HepG2 (cell line): Measurements from ENCODE around the gene RAPH1. TPM values are rescaled to one million over a fixed set of nuclear protein-coding genes. Genes with fewer than 3 reads are reported as not detected.

ENCODE experiments used
- ATAC-seq: fragments of 200-7000 bp; cut with Tn5 transposase; 3 replicates; pipeline ENCODE4 v1.9.1; 2020; ENCODE audit warnings: mild to moderate bottlenecking, moderate library complexity
- BruUV-seq: library from RNA; stranded (reverse); fragments of 400-500 nt; replicated peaks from 2 replicates; lab custom pipeline; 2021; lab: Mats Ljungman, UMichigan
- CTCF ChIA-PET: fragments of 300-600 bp; formaldehyde crosslinking; extraction: SDS; loops from one replicate; lab custom pipeline; 2021; ENCODE audit warnings: low total read pairs, inconsistent platforms, low intra/inter-chr PET ratio; lab: Yijun Ruan, JAX
- POLR2A ChIA-PET: fragments of 350-600 bp; sonication (Branson Sonifier 250); formaldehyde crosslinking; loops from one replicate; lab custom pipeline; 2020; ENCODE audit warnings: antibody characterized with exemption, inconsistent platforms; lab: Yijun Ruan, JAX
- DNase-seq: peaks from one replicate; pipeline ENCODE4 v3.0.0-alpha.2; 2015; ENCODE audit warnings: low spot score
- FAIRE-seq: peaks from 3 replicates; lab custom pipeline; 2011; peaks lifted over from hg19 to GRCh38; lab: Jason Lieb, UNC
- H2AFZ ChIP-seq: one replicate; pipeline ENCODE4 v1.6.1; 2011; ENCODE audit warnings: low read length, inconsistent platforms
- H3K27ac ChIP-seq: fragments of 300-600 bp; 3 replicates; pipeline ENCODE4 v1.8.0; 2011; ENCODE audit warnings: mixed run types, mild to moderate bottlenecking, mixed read lengths, low read length, inconsistent platforms; ENCODE audit not compliant: insufficient read depth; ENCODE audit errors: extremely low read length
- H3K27me3 ChIP-seq, 2 experiments: fragments of 200-600 bp in 1 of 2; 2 replicates in 1 of 2; 3 replicates in 1 of 2; pipeline versions ENCODE4 v1.6.0 to v1.8.0; 2011; ENCODE audit warnings: low read length in 2 of 2, mild to moderate bottlenecking in 2 of 2, moderate library complexity in 2 of 2, inconsistent platforms in 1 of 2; ENCODE audit not compliant: insufficient read depth in 2 of 2, control insufficient read depth in 1 of 2
- H3K36me3 ChIP-seq, 2 experiments: fragments of 200-600 bp in 1 of 2; replicated peaks in 1 of 2; 2 replicates in 1 of 2; 3 replicates in 1 of 2; pipeline versions ENCODE4 v1.5.1 to v1.8.0; 2011; ENCODE audit warnings: low read length in 2 of 2, inconsistent platforms in 1 of 2; ENCODE audit not compliant: insufficient read depth in 2 of 2, control insufficient read depth in 1 of 2
- H3K4me1 ChIP-seq: 2 replicates; pipeline ENCODE4 v1.5.1; 2012; ENCODE audit warnings: low read length, inconsistent platforms; ENCODE audit not compliant: insufficient read depth
- H3K4me2 ChIP-seq: 2 replicates; pipeline ENCODE4 v1.6.0; 2011; ENCODE audit warnings: low read depth, low read length, inconsistent platforms
- H3K4me3 ChIP-seq, 3 experiments: fragments of 200-600 bp in 1 of 3; sonication (generic), shearing (Covaris generic) in 1 of 3; replicated peaks in 1 of 3; 2 replicates each; pipeline ENCODE4 v1.5.1; 2011 to 2016; ENCODE audit warnings: low read length in 3 of 3, inconsistent platforms in 2 of 3, low read depth in 2 of 3, mild to moderate bottlenecking in 2 of 3, control low read depth in 1 of 3, mixed read lengths in 1 of 3; ENCODE audit not compliant: insufficient read depth in 1 of 3
- H3K79me2 ChIP-seq: one replicate; pipeline ENCODE4 v1.6.1; 2011; ENCODE audit warnings: low read length, inconsistent platforms; ENCODE audit not compliant: insufficient read depth
- H3K9ac ChIP-seq: 2 replicates; pipeline ENCODE4 v1.6.0; 2011; ENCODE audit warnings: mild to moderate bottlenecking, low read depth, low read length, inconsistent platforms; ENCODE audit not compliant: insufficient read depth
- H3K9me3 ChIP-seq: 2 replicates; pipeline ENCODE4 v1.5.1; 2012; ENCODE audit warnings: mild to moderate bottlenecking, low read length
- H4K20me1 ChIP-seq: 2 replicates; pipeline ENCODE4 v1.6.0; 2011; ENCODE audit warnings: inconsistent platforms, mild to moderate bottlenecking, low read length, moderate library complexity; ENCODE audit not compliant: insufficient read depth
- MAFF ChIP-seq: IDR thresholded peaks from 2 replicates; pipeline ENCODE4 v1.6.1; 2011; ENCODE audit warnings: low read depth, low read length, improper control_type of control experiment
- MAFK ChIP-seq, 2 experiments: IDR thresholded peaks in 1 of 2; conservative IDR thresholded peaks in 1 of 2; 2 replicates each; pipeline ENCODE4 v1.6.1; 2011; ENCODE audit warnings: improper control_type of control experiment in 2 of 2, low read length in 2 of 2
- PRPF4 ChIP-seq: fragments of 200-400 bp; formaldehyde crosslinking; IDR thresholded peaks from 2 replicates; pipeline ENCODE4 v1.6.1; 2016; ENCODE audit warnings: low read length, low read depth; ENCODE audit not compliant: poor library complexity, severe bottlenecking
- RAD21 ChIP-seq: fragments of 450-650 bp; formaldehyde crosslinking; IDR thresholded peaks from 2 replicates; pipeline ENCODE4 v1.5.0; 2020; ENCODE audit warnings: mild to moderate bottlenecking
- ZNF414 ChIP-seq: sonication (generic); formaldehyde crosslinking; IDR thresholded peaks from 2 replicates; pipeline ENCODE4 v1.5.0; 2020; ENCODE audit warnings: missing genetic modification reagents
- WGBS: methylation state at CpG from one replicate; pipeline ENCODE4 v1.1.6; 2017; ENCODE audit warnings: low lambda C conversion rate; 5-methylcytosine and 5-hydroxymethylcytosine counted together
- in situ Hi-C: cut with HindIII; loops from 2 replicates; pipeline ENCODE4 v1.10.0; 2017; ENCODE audit warnings: low pct_unique_long_range_greater_than_20kb; ENCODE audit not compliant: extremely low pct_ligation_motif_present
- intact Hi-C: fragments of 100-400 bp; cut with micrococcal nuclease; formaldehyde crosslinking; loops from one replicate; pipeline ENCODE4 v1.10.0; 2022; ENCODE audit not compliant: unreplicated experiment
- polyA plus RNA-seq, 8 experiments: library from polyadenylated mRNA; depleted of rRNA in 3 of 8; stranded (reverse) in 7 of 8; unstranded in 1 of 8; fragments of >200 nt; fragmentation: Illumina TruSeq in 4 of 8; extraction: Trizol in 4 of 8; gene quantifications; 2 replicates each; pipeline versions ENCODE4 v1.2.1 to v1.2.3, GENCODE V29; 2011 to 2016; ENCODE audit warnings: low read depth in 4 of 8, missing spikeins in 1 of 8, mixed read lengths in 1 of 8; ENCODE audit not compliant: insufficient read depth in 1 of 8
- total RNA-seq, 5 experiments: library from RNA; depleted of rRNA; stranded (reverse); fragments of >200 nt; fragmentation: Illumina TruSeq; extraction: Trizol; gene quantifications; 2 replicates each; pipeline ENCODE4 v1.2.3, GENCODE V29; 2016; ENCODE audit warnings: low read depth in 1 of 5

The RAPH1 gene
- total and polyA plus RNA-seq, 2 of the 13 experiments (the other 11 are each of a cell fraction or from before 2014, with no cell fraction given) = 5.3 to 6.7 TPM

- ChIA-PET CTCF (no interaction called here), POLR2A (no interaction called here)
- Histone ChIP-seq H4K20me1 (no peaks in the 10 kb centered on the region), H3K79me2 (peaks cover 20% of the 10 kb centered on the region), H3K9me3 (no peaks in the 10 kb centered on the region), H2AFZ (no peak overlapping the region), H3K36me3 (peaks cover 4 to 10% of the 10 kb centered on the region in 2 experiments; a peak in 4 of 5 replicates), H3K9ac (no peak overlapping the region), H3K27ac (no peak overlapping the region), H3K4me3 (no peak overlapping the region), H3K4me1 (no peaks in the 10 kb centered on the region), H3K27me3 (no peaks in the 10 kb centered on the region), H3K4me2 (no peak overlapping the region)
- FAIRE-seq (no peak), DNase-seq (no peak), ATAC-seq (no peak)
- intact Hi-C loops (no loop called here), in situ Hi-C loops (no loop called here)
- peak; percentile 61 to 80; a peak in 3 of 4 replicates for TF ChIP-seq MAFK (conservative IDR thresholded peaks at IDR 0.05 in 1 of 2, IDR thresholded peaks at IDR 0.05 in 1 of 2; ENCODE audit: low read length in 2 of 2)
- TF ChIP-seq ZNF414 (CRISPR knock-in tag) = no peak
- TF ChIP-seq MAFF = peak; percentile 63
- no peak for TF ChIP-seq RAD21 (CRISPR knock-in tag)
- no peak for TF ChIP-seq PRPF4
- 95% methylated on average over 12 of the region's 12 CpGs for WGBS
- BruUV-seq = no TSS peak
Measured at GRCh38 chr2:203344667-203345066, 190.4 kb downstream of the RAPH1 start.

Other genes starting within 250 kb of the RAPH1 start
- gene ABI2, start 206.9 kb downstream of the RAPH1 start, total RNA-seq (2016; rRNA removed; fragmentation: Illumina TruSeq; extraction: Trizol) = 25.6 and 28.4 TPM in 2 replicates
- gene ABI2, start 206.9 kb downstream of the RAPH1 start, polyA plus RNA-seq (2011; rRNA removed) = 25.7 and 32.4 TPM in 2 replicates
- not detected in 2 replicates for gene CD28, start 171.3 kb upstream of the RAPH1 start, total RNA-seq (2016; rRNA removed; fragmentation: Illumina TruSeq; extraction: Trizol)
- gene CD28, start 171.3 kb upstream of the RAPH1 start, polyA plus RNA-seq (2011; rRNA removed) = not detected in 2 replicates